Ishikawa (cell line): ENCODE data around the gene TESPA1.

Experiments used
- YY1 ChIP-seq: IDR thresholded peaks from 2 replicates; pipeline ENCODE4 v1.6.1; 2012; ENCODE audit warnings: low read depth
- ZBTB7A ChIP-seq: IDR thresholded peaks from 2 replicates; pipeline ENCODE4 v1.6.1; 2012; ENCODE audit warnings: low read depth
- TF ChIP-seq, protein P1 (sequence below): IDR thresholded peaks from 2 replicates; pipeline ENCODE4 v1.6.1; 2012; ENCODE audit warnings: low read depth, mild to moderate bottlenecking

DNA sequence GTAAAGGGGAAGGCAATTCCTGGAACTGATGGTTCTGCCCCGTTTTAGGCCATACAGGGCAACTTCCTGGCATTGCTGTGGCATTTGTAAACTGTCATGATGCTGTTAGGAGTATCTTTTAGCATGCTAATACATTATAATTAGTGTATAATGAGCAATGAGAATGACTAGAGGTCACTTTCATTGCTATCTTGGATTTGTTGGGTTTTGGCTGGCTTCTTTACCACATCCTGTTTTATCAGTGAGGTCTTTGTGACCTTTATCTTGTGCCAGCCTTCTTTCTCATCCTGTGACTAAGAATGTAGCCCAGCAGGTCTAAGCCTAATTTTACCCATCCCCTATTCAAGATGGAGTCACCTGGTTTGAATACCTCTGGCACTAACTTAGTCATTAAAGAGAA, 51.2 kb downstream of the TESPA1 start:
- TF ChIP-seq, protein P1, sequence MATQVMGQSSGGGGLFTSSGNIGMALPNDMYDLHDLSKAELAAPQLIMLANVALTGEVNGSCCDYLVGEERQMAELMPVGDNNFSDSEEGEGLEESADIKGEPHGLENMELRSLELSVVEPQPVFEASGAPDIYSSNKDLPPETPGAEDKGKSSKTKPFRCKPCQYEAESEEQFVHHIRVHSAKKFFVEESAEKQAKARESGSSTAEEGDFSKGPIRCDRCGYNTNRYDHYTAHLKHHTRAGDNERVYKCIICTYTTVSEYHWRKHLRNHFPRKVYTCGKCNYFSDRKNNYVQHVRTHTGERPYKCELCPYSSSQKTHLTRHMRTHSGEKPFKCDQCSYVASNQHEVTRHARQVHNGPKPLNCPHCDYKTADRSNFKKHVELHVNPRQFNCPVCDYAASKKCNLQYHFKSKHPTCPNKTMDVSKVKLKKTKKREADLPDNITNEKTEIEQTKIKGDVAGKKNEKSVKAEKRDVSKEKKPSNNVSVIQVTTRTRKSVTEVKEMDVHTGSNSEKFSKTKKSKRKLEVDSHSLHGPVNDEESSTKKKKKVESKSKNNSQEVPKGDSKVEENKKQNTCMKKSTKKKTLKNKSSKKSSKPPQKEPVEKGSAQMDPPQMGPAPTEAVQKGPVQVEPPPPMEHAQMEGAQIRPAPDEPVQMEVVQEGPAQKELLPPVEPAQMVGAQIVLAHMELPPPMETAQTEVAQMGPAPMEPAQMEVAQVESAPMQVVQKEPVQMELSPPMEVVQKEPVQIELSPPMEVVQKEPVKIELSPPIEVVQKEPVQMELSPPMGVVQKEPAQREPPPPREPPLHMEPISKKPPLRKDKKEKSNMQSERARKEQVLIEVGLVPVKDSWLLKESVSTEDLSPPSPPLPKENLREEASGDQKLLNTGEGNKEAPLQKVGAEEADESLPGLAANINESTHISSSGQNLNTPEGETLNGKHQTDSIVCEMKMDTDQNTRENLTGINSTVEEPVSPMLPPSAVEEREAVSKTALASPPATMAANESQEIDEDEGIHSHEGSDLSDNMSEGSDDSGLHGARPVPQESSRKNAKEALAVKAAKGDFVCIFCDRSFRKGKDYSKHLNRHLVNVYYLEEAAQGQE, result no peak
- TF ChIP-seq YY1 (no peak), ZBTB7A (no peak)
